ENCODE measurements around the gene PDZRN4.

PDZRN4 gene

DNA sequence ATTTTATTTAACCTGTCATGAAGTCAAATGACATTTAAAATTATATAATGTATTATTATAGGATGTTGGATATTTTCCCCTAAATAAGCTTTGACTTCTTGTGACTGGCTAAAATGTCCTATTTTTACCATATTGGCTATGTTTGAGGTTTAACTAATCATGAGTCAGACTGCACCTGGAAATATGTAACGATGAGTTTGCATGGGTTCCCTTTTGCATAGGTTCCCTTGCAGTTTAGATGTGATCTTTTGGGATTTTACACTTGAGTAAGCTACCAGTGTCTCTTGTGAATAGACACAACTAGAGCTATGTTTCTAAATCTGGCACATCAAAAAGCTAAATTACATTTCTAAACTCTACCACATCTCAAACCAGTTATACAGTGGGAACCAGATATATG, 5.2 kb downstream of the PDZRN4 start:
- no peak overlapping the region for H3K27ac ChIP-seq (replicated peaks)
- DNase-seq (ENCODE audit: low read depth in 1 of 2, low spot score in 1 of 2) = no peak
- TF ChIP-seq, protein P1, sequence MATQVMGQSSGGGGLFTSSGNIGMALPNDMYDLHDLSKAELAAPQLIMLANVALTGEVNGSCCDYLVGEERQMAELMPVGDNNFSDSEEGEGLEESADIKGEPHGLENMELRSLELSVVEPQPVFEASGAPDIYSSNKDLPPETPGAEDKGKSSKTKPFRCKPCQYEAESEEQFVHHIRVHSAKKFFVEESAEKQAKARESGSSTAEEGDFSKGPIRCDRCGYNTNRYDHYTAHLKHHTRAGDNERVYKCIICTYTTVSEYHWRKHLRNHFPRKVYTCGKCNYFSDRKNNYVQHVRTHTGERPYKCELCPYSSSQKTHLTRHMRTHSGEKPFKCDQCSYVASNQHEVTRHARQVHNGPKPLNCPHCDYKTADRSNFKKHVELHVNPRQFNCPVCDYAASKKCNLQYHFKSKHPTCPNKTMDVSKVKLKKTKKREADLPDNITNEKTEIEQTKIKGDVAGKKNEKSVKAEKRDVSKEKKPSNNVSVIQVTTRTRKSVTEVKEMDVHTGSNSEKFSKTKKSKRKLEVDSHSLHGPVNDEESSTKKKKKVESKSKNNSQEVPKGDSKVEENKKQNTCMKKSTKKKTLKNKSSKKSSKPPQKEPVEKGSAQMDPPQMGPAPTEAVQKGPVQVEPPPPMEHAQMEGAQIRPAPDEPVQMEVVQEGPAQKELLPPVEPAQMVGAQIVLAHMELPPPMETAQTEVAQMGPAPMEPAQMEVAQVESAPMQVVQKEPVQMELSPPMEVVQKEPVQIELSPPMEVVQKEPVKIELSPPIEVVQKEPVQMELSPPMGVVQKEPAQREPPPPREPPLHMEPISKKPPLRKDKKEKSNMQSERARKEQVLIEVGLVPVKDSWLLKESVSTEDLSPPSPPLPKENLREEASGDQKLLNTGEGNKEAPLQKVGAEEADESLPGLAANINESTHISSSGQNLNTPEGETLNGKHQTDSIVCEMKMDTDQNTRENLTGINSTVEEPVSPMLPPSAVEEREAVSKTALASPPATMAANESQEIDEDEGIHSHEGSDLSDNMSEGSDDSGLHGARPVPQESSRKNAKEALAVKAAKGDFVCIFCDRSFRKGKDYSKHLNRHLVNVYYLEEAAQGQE (IDR thresholded peaks at IDR 0.05; ENCODE audit: insufficient replicate concordance, low read depth) = no peak
- no peak for TF ChIP-seq SPI1 (IDR thresholded peaks at IDR 0.05; ENCODE audit: borderline replicate concordance, low read depth)
- TF ChIP-seq, protein P2, sequence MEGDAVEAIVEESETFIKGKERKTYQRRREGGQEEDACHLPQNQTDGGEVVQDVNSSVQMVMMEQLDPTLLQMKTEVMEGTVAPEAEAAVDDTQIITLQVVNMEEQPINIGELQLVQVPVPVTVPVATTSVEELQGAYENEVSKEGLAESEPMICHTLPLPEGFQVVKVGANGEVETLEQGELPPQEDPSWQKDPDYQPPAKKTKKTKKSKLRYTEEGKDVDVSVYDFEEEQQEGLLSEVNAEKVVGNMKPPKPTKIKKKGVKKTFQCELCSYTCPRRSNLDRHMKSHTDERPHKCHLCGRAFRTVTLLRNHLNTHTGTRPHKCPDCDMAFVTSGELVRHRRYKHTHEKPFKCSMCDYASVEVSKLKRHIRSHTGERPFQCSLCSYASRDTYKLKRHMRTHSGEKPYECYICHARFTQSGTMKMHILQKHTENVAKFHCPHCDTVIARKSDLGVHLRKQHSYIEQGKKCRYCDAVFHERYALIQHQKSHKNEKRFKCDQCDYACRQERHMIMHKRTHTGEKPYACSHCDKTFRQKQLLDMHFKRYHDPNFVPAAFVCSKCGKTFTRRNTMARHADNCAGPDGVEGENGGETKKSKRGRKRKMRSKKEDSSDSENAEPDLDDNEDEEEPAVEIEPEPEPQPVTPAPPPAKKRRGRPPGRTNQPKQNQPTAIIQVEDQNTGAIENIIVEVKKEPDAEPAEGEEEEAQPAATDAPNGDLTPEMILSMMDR (IDR thresholded peaks at IDR 0.05; ENCODE audit: insufficient read depth, low read length) = no peak
- TF ChIP-seq POLR2AphosphoS5 (IDR thresholded peaks at IDR 0.05; ENCODE audit: low read depth) = no peak
- TF ChIP-seq GABPA (IDR thresholded peaks at IDR 0.05; ENCODE audit: low read depth) = no peak
- peaks cover 27% of the 10 kb centered on the region for H3K27me3 ChIP-seq (ENCODE audit: insufficient read depth, poor library complexity, severe bottlenecking)
- no peak overlapping the region for H3K4me3 ChIP-seq (replicated peaks; ENCODE audit: insufficient read depth, low read length)

DNA sequence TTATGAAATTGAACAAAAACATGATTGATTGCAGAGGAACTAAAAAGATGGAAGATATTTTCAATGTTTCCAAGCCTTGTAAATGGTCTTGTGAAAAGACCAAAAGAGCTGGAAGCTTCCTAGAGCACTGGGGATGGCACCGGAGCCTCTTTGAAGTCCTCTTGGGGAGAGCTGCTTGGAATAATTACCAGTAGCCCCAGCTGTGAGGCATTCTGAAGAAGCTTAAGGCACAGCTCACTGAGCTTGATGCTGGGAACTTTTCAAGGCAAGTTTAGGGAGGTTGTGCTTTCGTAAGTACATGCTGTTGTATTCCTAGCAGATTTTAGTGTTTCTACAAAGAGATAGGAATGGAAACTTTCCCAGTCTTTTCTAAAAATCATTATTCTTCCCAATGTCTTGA, 13.9 kb downstream of the PDZRN4 start:
- Histone ChIP-seq H3K4me3 (replicated peaks; ENCODE audit: insufficient read depth, low read length) (no peak overlapping the region), H3K27ac (replicated peaks) (no peak overlapping the region), H3K27me3 (ENCODE audit: insufficient read depth, poor library complexity, severe bottlenecking) (no peaks in the 10 kb centered on the region)
- no peak for TF ChIP-seq GABPA (IDR thresholded peaks at IDR 0.05; ENCODE audit: low read depth)
- TF ChIP-seq, protein P1 (IDR thresholded peaks at IDR 0.05; ENCODE audit: insufficient replicate concordance, low read depth) = no peak
- TF ChIP-seq, protein P2 (IDR thresholded peaks at IDR 0.05; ENCODE audit: insufficient read depth, low read length) = no peak
- TF ChIP-seq SPI1 (IDR thresholded peaks at IDR 0.05; ENCODE audit: borderline replicate concordance, low read depth) = no peak
- no peak for TF ChIP-seq POLR2AphosphoS5 (IDR thresholded peaks at IDR 0.05; ENCODE audit: low read depth)
- DNase-seq (ENCODE audit: low read depth in 1 of 2, low spot score in 1 of 2) = no peak

DNA sequence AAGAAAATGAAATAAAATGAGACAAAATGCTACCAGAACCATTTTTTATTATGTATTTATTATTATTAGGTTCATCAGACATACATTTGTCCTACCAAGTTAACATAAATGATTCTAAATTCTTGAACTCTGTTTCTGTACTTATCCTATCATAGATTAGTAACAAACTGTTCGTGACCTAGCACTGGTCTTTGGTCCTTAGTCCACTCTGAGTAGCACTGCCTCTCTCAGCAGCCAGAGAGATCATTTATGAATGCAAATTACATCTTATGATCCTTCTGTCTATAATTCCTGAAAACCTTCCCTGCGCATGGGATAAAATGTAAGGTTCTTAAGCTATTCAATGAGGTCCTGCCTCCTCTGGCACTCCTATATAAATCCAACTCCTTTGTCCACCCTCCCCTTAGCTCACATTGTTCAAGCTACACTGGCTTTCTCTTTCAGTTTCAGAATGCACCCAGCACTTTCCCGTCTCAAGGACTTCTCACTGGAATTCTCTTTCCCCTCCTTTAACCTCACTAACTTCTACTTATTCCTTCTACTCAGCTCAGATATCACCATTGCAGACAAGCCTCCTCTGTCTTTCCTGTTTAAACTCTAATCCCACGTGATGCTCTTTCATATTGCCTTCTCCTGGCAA, 17.1 kb downstream of the PDZRN4 start:
- no peak for DNase-seq (ENCODE audit: low read depth in 1 of 2, low spot score in 1 of 2)
- TF ChIP-seq POLR2AphosphoS5 (IDR thresholded peaks at IDR 0.05; ENCODE audit: low read depth) (no peak), GABPA (IDR thresholded peaks at IDR 0.05; ENCODE audit: low read depth) (no peak), SPI1 (IDR thresholded peaks at IDR 0.05; ENCODE audit: borderline replicate concordance, low read depth) (no peak)
- TF ChIP-seq, protein P1 (IDR thresholded peaks at IDR 0.05; ENCODE audit: insufficient replicate concordance, low read depth) = no peak
- TF ChIP-seq, protein P2 (IDR thresholded peaks at IDR 0.05; ENCODE audit: insufficient read depth, low read length) = no peak
- Histone ChIP-seq H3K27me3 (ENCODE audit: insufficient read depth, poor library complexity, severe bottlenecking) (no peaks in the 10 kb centered on the region), H3K27ac (replicated peaks) (no peak overlapping the region), H3K4me3 (replicated peaks; ENCODE audit: insufficient read depth, low read length) (no peak overlapping the region)
